Mesenchymal stem cell (in vitro differentiated cells and primary cell): ENCODE results near the gene RUSF1.

ENCODE experiments used
- DNase-seq: peaks from one replicate; pipeline ENCODE4 v3.0.0-alpha.2; 2013
- H2AFZ ChIP-seq: one replicate; pipeline ENCODE4 v1.6.1; 2013; ENCODE audit warnings: low read depth, mild to moderate bottlenecking, control low read depth, inconsistent platforms, low read length, moderate library complexity
- H2AK5ac ChIP-seq: 2 replicates; pipeline ENCODE4 v1.6.1; 2013; ENCODE audit warnings: low read length, moderate library complexity, mild to moderate bottlenecking, inconsistent platforms; ENCODE audit not compliant: severe bottlenecking
- H2BK120ac ChIP-seq: one replicate; pipeline ENCODE4 v1.6.1; 2013; ENCODE audit warnings: low read depth, mild to moderate bottlenecking, inconsistent platforms, low read length, moderate library complexity
- H2BK12ac ChIP-seq, 2 experiments: one replicate each; pipeline ENCODE4 v1.6.1; 2013; ENCODE audit warnings: inconsistent platforms in 2 of 2, low read length in 2 of 2, mild to moderate bottlenecking in 2 of 2, moderate library complexity in 2 of 2, control low read depth in 1 of 2
- H2BK15ac ChIP-seq: one replicate; pipeline ENCODE4 v1.6.1; 2013; ENCODE audit warnings: mild to moderate bottlenecking, low read depth, inconsistent platforms; ENCODE audit not compliant: poor library complexity, severe bottlenecking
- H2BK5ac ChIP-seq: 2 replicates; pipeline ENCODE4 v1.6.1; 2013; ENCODE audit warnings: low read depth, mild to moderate bottlenecking, low read length, control low read depth, inconsistent platforms; ENCODE audit not compliant: poor library complexity, severe bottlenecking
- H3K14ac ChIP-seq, 2 experiments: one replicate each; pipeline ENCODE4 v1.6.1; 2013; ENCODE audit warnings: inconsistent platforms in 2 of 2, low read length in 2 of 2, control low read depth in 1 of 2, mild to moderate bottlenecking in 1 of 2, moderate library complexity in 1 of 2
- H3K18ac ChIP-seq, 2 experiments: one replicate each; pipeline ENCODE4 v1.6.1; 2013; ENCODE audit warnings: inconsistent platforms in 2 of 2, low read length in 2 of 2, control low read depth in 1 of 2, low read depth in 1 of 2, mild to moderate bottlenecking in 1 of 2
- H3K23ac ChIP-seq, 2 experiments: one replicate each; pipeline ENCODE4 v1.6.1; 2013; ENCODE audit warnings: inconsistent platforms in 2 of 2, low read length in 2 of 2, mild to moderate bottlenecking in 2 of 2, moderate library complexity in 2 of 2, control low read depth in 1 of 2
- H3K27ac ChIP-seq: 2 replicates; pipeline ENCODE4 v1.5.1; 2013; ENCODE audit warnings: mild to moderate bottlenecking, moderate library complexity, low read length, control low read depth, inconsistent platforms; ENCODE audit not compliant: poor library complexity, severe bottlenecking
- H3K27me3 ChIP-seq, 2 experiments: 2 replicates each; pipeline versions ENCODE4 v1.6.1 to v1.7.0; 2013; ENCODE audit warnings: low read length in 2 of 2, mild to moderate bottlenecking in 2 of 2, moderate library complexity in 2 of 2, control low read depth in 1 of 2, inconsistent platforms in 1 of 2; ENCODE audit not compliant: control insufficient read depth in 1 of 2, insufficient read depth in 1 of 2
- H3K36me3 ChIP-seq, 2 experiments: 2 replicates each; pipeline versions ENCODE4 v1.6.1 to v1.7.0; 2013; ENCODE audit warnings: low read length in 2 of 2, control low read depth in 1 of 2, inconsistent platforms in 1 of 2, low read depth in 1 of 2, mild to moderate bottlenecking in 1 of 2; ENCODE audit not compliant: insufficient read depth in 2 of 2, control insufficient read depth in 1 of 2
- H3K4ac ChIP-seq, 2 experiments: one replicate each; pipeline ENCODE4 v1.6.1; 2013; ENCODE audit warnings: inconsistent platforms in 2 of 2, low read length in 2 of 2, mild to moderate bottlenecking in 2 of 2, moderate library complexity in 2 of 2, control low read depth in 1 of 2, low read depth in 1 of 2
- H3K4me1 ChIP-seq: 2 replicates; pipeline ENCODE4 v1.6.1; 2013; ENCODE audit warnings: low read depth, low read length, control low read depth; ENCODE audit not compliant: control insufficient read depth, insufficient read depth
- H3K4me2 ChIP-seq: 2 replicates; pipeline ENCODE4 v1.6.1; 2013; ENCODE audit warnings: low read length, mild to moderate bottlenecking, inconsistent platforms; ENCODE audit not compliant: poor library complexity, severe bottlenecking
- H3K4me3 ChIP-seq, 2 experiments: 2 replicates each; pipeline versions ENCODE4 v1.5.1 to v1.7.0; 2013; ENCODE audit warnings: low read length in 2 of 2, mild to moderate bottlenecking in 2 of 2, control low read depth in 1 of 2, low read depth in 1 of 2; ENCODE audit not compliant: insufficient read depth in 1 of 2
- H3K79me1 ChIP-seq: replicated peaks from 2 replicates; pipeline ENCODE4 v1.6.1; 2013; ENCODE audit warnings: mild to moderate bottlenecking, control low read depth, low read length, inconsistent platforms; ENCODE audit not compliant: poor library complexity, severe bottlenecking
- H3K9ac ChIP-seq: 2 replicates; pipeline ENCODE4 v1.7.0; 2013; ENCODE audit warnings: mild to moderate bottlenecking, low read length, moderate library complexity
- H3K9me3 ChIP-seq: 2 replicates; pipeline ENCODE4 v1.7.0; 2013; ENCODE audit warnings: mild to moderate bottlenecking, low read length; ENCODE audit not compliant: control insufficient read depth
- H4K8ac ChIP-seq: one replicate; pipeline ENCODE4 v1.6.1; 2013; ENCODE audit warnings: inconsistent platforms, mild to moderate bottlenecking, low read length, moderate library complexity
- H4K91ac ChIP-seq: one replicate; pipeline ENCODE4 v1.6.1; 2013; ENCODE audit warnings: mild to moderate bottlenecking, low read length, inconsistent platforms
- WGBS: methylation state at CpG from one replicate; pipeline ENCODE4 v1.1.7; 2013; ENCODE audit warnings: mixed read lengths; 5-methylcytosine and 5-hydroxymethylcytosine counted together

RUSF1 gene

GRCh38 chr16:31487720-31488467 is 20.3 kb downstream of the RUSF1 start:
- 5% methylated on average over 60 of the region's 60 CpGs for WGBS
- H3K27ac ChIP-seq, result no peak overlapping the region
- H3K9ac ChIP-seq, result peak overlapping the region; percentile 53
- peak overlapping the region in 1 of 2 experiments; percentile 21 for H2BK12ac ChIP-seq
- H3K23ac ChIP-seq, result peak overlapping the region in 1 of 2 experiments; percentile 86
- peak; percentile 41 for DNase-seq
- no peaks in the 10 kb centered on the region for H3K9me3 ChIP-seq
- no peak overlapping the region for H2BK120ac ChIP-seq
- H4K91ac ChIP-seq, result peak overlapping the region; percentile 41
- H3K36me3 ChIP-seq, result peaks cover 14 to 40% of the 10 kb centered on the region in 2 experiments
- peak overlapping the region; percentile 29 for H4K8ac ChIP-seq
- peaks cover 0 to 54% of the 10 kb centered on the region in 2 experiments for H3K27me3 ChIP-seq
- peak overlapping the region; percentile 41 to 71 for H3K18ac ChIP-seq
- no peak overlapping the region for H2BK15ac ChIP-seq
- H3K4me3 ChIP-seq, result peak overlapping the region; percentile 33 to 73
- no peaks in the 10 kb centered on the region for H3K79me1 ChIP-seq
- H2AFZ ChIP-seq, result no peak overlapping the region
- peak overlapping the region in 1 of 2 experiments; percentile 17 for H3K4ac ChIP-seq
- H3K14ac ChIP-seq, result peak overlapping the region in 1 of 2 experiments; percentile 82
- H2BK5ac ChIP-seq, result no peak overlapping the region
- H2AK5ac ChIP-seq, result no peak overlapping the region
- H3K4me2 ChIP-seq, result peak overlapping the region; percentile 95
- peaks cover 39% of the 10 kb centered on the region for H3K4me1 ChIP-seq

GRCh38 chr16:31487071-31487719 is 21.0 kb downstream of the RUSF1 start:
- Histone ChIP-seq H2AK5ac (no peak overlapping the region), H3K14ac (no peak overlapping the region), H2BK5ac (no peak overlapping the region), H3K4me3 (peak overlapping the region; percentile 33 to 73), H3K27ac (no peak overlapping the region), H3K4ac (no peak overlapping the region), H3K23ac (no peak overlapping the region), H2BK120ac (no peak overlapping the region), H2BK15ac (no peak overlapping the region), H4K8ac (peak overlapping the region; percentile 5), H3K36me3 (peaks cover 7 to 33% of the 10 kb centered on the region in 2 experiments), H3K4me2 (peak overlapping the region; percentile 95), H3K79me1 (no peaks in the 10 kb centered on the region), H3K18ac (peak overlapping the region; percentile 18 to 55), H3K9ac (peak overlapping the region; percentile 53), H3K27me3 (peaks cover 0 to 61% of the 10 kb centered on the region in 2 experiments), H3K4me1 (peaks cover 43% of the 10 kb centered on the region), H3K9me3 (no peaks in the 10 kb centered on the region), H2AFZ (no peak overlapping the region), H4K91ac (no peak overlapping the region), H2BK12ac (no peak overlapping the region)
- peak; percentile 41 for DNase-seq
- WGBS, result 12% methylated on average over 47 of the region's 48 CpGs

- H2AFZ ChIP-seq, result no peak overlapping the region
Observed at GRCh38 chr16:31486045-31486444, 22.1 kb downstream of the RUSF1 start.

DNA sequence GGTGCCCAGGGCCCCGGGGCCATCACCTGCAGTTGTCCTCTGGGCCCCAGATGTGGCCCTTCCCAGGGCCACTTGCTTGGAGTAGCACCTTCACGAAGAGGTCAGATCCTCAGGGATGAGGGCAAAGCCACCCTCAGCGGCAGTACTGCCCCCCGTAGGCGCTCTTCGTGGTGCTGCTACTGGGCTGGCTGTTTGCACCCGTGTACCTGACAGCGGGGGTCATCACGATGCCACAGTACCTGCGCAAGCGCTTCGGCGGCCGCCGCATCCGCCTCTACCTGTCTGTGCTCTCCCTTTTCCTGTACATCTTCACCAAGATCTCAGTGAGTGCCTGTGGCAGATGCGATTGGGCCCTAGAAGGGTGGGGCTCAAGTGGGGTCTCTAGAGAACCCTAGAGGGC is 22.6 kb downstream of the RUSF1 start:
- Histone ChIP-seq H3K4me2 (no peak overlapping the region), H4K8ac (no peak overlapping the region), H3K79me1 (no peaks in the 10 kb centered on the region), H4K91ac (no peak overlapping the region), H2BK5ac (no peak overlapping the region), H2BK12ac (no peak overlapping the region), H3K9ac (no peak overlapping the region), H2AK5ac (peak overlapping the region; percentile 59), H3K4me1 (peaks cover 44% of the 10 kb centered on the region), H3K4me3 (no peak overlapping the region), H3K36me3 (peaks cover under 1 to 21% of the 10 kb centered on the region in 2 experiments), H2BK15ac (no peak overlapping the region), H3K9me3 (no peaks in the 10 kb centered on the region), H3K27ac (no peak overlapping the region), H3K4ac (no peak overlapping the region), H3K23ac (no peak overlapping the region), H3K18ac (no peak overlapping the region), H3K14ac (no peak overlapping the region), H3K27me3 (peaks cover 0 to 72% of the 10 kb centered on the region in 2 experiments), H2AFZ (no peak overlapping the region), H2BK120ac (no peak overlapping the region)
- DNase-seq, result no peak
- 94% methylated on average over 16 of the region's 17 CpGs for whole genome bisulfite sequencing

More at GRCh38 chr16:31486045-31486444, 22.1 kb downstream of the RUSF1 start:
- H3K18ac ChIP-seq, result no peak overlapping the region
- H3K4me3 ChIP-seq, result no peak overlapping the region
- no peak overlapping the region for H3K23ac ChIP-seq
- no peak overlapping the region for H2BK12ac ChIP-seq
- H3K14ac ChIP-seq, result no peak overlapping the region
- H3K9me3 ChIP-seq, result no peaks in the 10 kb centered on the region
- no peaks in the 10 kb centered on the region for H3K79me1 ChIP-seq
- H3K4me1 ChIP-seq, result peaks cover 44% of the 10 kb centered on the region
- 85% methylated on average over 5 of the region's 5 CpGs for WGBS
- no peak for DNase-seq
- no peak overlapping the region for H2BK5ac ChIP-seq
- no peak overlapping the region for H4K8ac ChIP-seq
- no peak overlapping the region for H3K4ac ChIP-seq
- H4K91ac ChIP-seq, result no peak overlapping the region
- H3K4me2 ChIP-seq, result no peak overlapping the region
- H3K36me3 ChIP-seq, result peaks cover 3 to 26% of the 10 kb centered on the region in 2 experiments
- no peak overlapping the region for H2BK15ac ChIP-seq
- H3K9ac ChIP-seq, result no peak overlapping the region
- H3K27ac ChIP-seq, result no peak overlapping the region
- H3K27me3 ChIP-seq, result peaks cover 0 to 70% of the 10 kb centered on the region in 2 experiments
- no peak overlapping the region for H2BK120ac ChIP-seq
- H2AK5ac ChIP-seq, result peak overlapping the region; percentile 19
